BE2C (cell line): ENCODE measurements around the gene POLR2A. TPM values are rescaled to one million over a fixed set of nuclear protein-coding genes. Genes with fewer than 3 reads are reported as not detected.

Source experiments
- DNase-seq: peaks from one replicate; pipeline ENCODE4 v3.0.0-alpha.2; 2020
- H3K27me3 ChIP-seq: fragments of 250-450 bp; sonication (Bioruptor Pico); 2 replicates; pipeline ENCODE4 v1.5.1; 2020; ENCODE audit warnings: mild to moderate bottlenecking
- H3K36me3 ChIP-seq: fragments of 250-450 bp; sonication (Bioruptor Pico); 2 replicates; pipeline ENCODE4 v1.5.1; 2020; ENCODE audit warnings: mild to moderate bottlenecking
- H3K4me1 ChIP-seq: fragments of 250-450 bp; sonication (Bioruptor Pico); 2 replicates; pipeline ENCODE4 v1.5.1; 2020
- H3K4me3 ChIP-seq: 2 replicates; pipeline ENCODE4 v1.5.1; 2011; ENCODE audit warnings: low read depth, low read length
- H3K9me3 ChIP-seq: fragments of 250-450 bp; sonication (Bioruptor Pico); 2 replicates; pipeline ENCODE4 v1.5.1; 2020
- CTCF ChIP-seq: IDR thresholded peaks from 2 replicates; pipeline ENCODE4 v1.5.1; 2012; ENCODE audit warnings: mild to moderate bottlenecking, low read depth, low read length
- polyA plus RNA-seq: library from polyadenylated mRNA; unstranded; fragments of >200 nt; gene quantifications from one replicate; pipeline ENCODE4 v1.2.1, GENCODE V29; 2012; ENCODE audit warnings: low read depth, missing spikeins; ENCODE audit not compliant: insufficient read length, insufficient read depth

POLR2A gene
- polyA plus RNA-seq, result 75.6 TPM

- no peaks in the 10 kb centered on the region for H3K36me3 ChIP-seq
- no peaks in the 10 kb centered on the region for H3K27me3 ChIP-seq
- TF ChIP-seq CTCF, result no peak
- H3K9me3 ChIP-seq, result no peaks in the 10 kb centered on the region
- H3K4me1 ChIP-seq, result no peaks in the 10 kb centered on the region
- peak; percentile 92 for DNase-seq
- peak within 1 kb of the TSS; percentile 81 for H3K4me3 ChIP-seq
These were observed at the start of gene POLR2A for GRCh38 chr17:7484067-7484918. TSS of gene POLR2A (plus strand) at chr17:7484366.

- H3K27me3 ChIP-seq, result peaks cover 9% of the 10 kb centered on the region
- TF ChIP-seq CTCF, result no peak
- DNase-seq, result no peak
- H3K4me1 ChIP-seq, result no peaks in the 10 kb centered on the region
- H3K9me3 ChIP-seq, result no peaks in the 10 kb centered on the region
- H3K36me3 ChIP-seq, result no peaks in the 10 kb centered on the region
- no peak overlapping the region for H3K4me3 ChIP-seq
These were observed 48.2 kb upstream of the POLR2A start for GRCh38 chr17:7435676-7436555.

- TF ChIP-seq CTCF, result peak; percentile 47
These were observed 47.4 kb upstream of the POLR2A start for GRCh38 chr17:7436556-7437368.

GRCh38 chr17:7437369-7437863 is 46.8 kb upstream of the POLR2A start:
- H3K4me3 ChIP-seq, result peak overlapping the region; percentile 57
- no peak for DNase-seq
- no peak for TF ChIP-seq CTCF
- no peaks in the 10 kb centered on the region for H3K36me3 ChIP-seq
- no peaks in the 10 kb centered on the region for H3K9me3 ChIP-seq
- peaks cover 9% of the 10 kb centered on the region for H3K27me3 ChIP-seq
- H3K4me1 ChIP-seq, result no peaks in the 10 kb centered on the region

More at GRCh38 chr17:7436556-7437368, 47.4 kb upstream of the POLR2A start:
- Histone ChIP-seq H3K4me3 (peak overlapping the region; percentile 57), H3K27me3 (peaks cover 9% of the 10 kb centered on the region), H3K9me3 (no peaks in the 10 kb centered on the region), H3K36me3 (no peaks in the 10 kb centered on the region), H3K4me1 (no peaks in the 10 kb centered on the region)
- peak; percentile 81 for DNase-seq

- Histone ChIP-seq H3K27me3 (peaks cover 9% of the 10 kb centered on the region), H3K4me3 (peak overlapping the region; percentile 57)
- peak; percentile 63 for DNase-seq
These were observed 46.1 kb upstream of the POLR2A start for GRCh38 chr17:7437950-7438614.

More at GRCh38 chr17:7437950-7438614, 46.1 kb upstream of the POLR2A start:
- TF ChIP-seq CTCF, result no peak
- H3K9me3 ChIP-seq, result no peaks in the 10 kb centered on the region
- no peaks in the 10 kb centered on the region for H3K4me1 ChIP-seq
- H3K36me3 ChIP-seq, result no peaks in the 10 kb centered on the region
